Smooth muscle cell (in vitro differentiated cells): ENCODE results near the gene UBE2E2. TPM values are rescaled to one million over a fixed set of nuclear protein-coding genes. Genes with fewer than 3 reads are reported as not detected.

Source experiments
- DNase-seq: peaks from one replicate; lab custom pipeline; 2025; ENCODE audit not compliant: unreplicated experiment; lab: John Stamatoyannopoulos, UW
- H2AFZ ChIP-seq: fragments of 200-600 bp; sonication (generic); 2 replicates; pipeline ENCODE4 v1.6.0; 2016; ENCODE audit warnings: antibody characterized with exemption, low read depth, mild to moderate bottlenecking
- H3F3A ChIP-seq: fragments of 200-600 bp; sonication (generic); 2 replicates; pipeline ENCODE4 v1.6.0; 2017; ENCODE audit warnings: antibody characterized with exemption, low read depth
- H3K27ac ChIP-seq: fragments of 200-600 bp; sonication (generic); 2 replicates; pipeline ENCODE4 v1.5.1; 2016; ENCODE audit warnings: low read depth, mild to moderate bottlenecking
- H3K27me3 ChIP-seq: fragments of 200-600 bp; sonication (generic); 2 replicates; pipeline ENCODE4 v1.6.1; 2016; ENCODE audit warnings: low read depth, mild to moderate bottlenecking
- H3K36me3 ChIP-seq: fragments of 200-600 bp; sonication (generic); 2 replicates; pipeline ENCODE4 v1.5.1; 2016; ENCODE audit warnings: low read depth
- H3K4me1 ChIP-seq: fragments of 200-600 bp; sonication (generic); 2 replicates; pipeline ENCODE4 v1.5.1; 2016; ENCODE audit warnings: low read depth
- H3K4me2 ChIP-seq: fragments of 200-600 bp; sonication (generic); 2 replicates; pipeline ENCODE4 v1.6.0; 2016; ENCODE audit warnings: mild to moderate bottlenecking
- H3K4me3 ChIP-seq: fragments of 200-600 bp; sonication (generic); 2 replicates; pipeline ENCODE4 v1.5.1; 2016; ENCODE audit warnings: mild to moderate bottlenecking
- H3K79me2 ChIP-seq: fragments of 200-600 bp; sonication (generic); 2 replicates; pipeline ENCODE4 v1.6.0; 2016; ENCODE audit warnings: low read depth, mild to moderate bottlenecking
- H3K9ac ChIP-seq: fragments of 200-600 bp; sonication (generic); 2 replicates; pipeline ENCODE4 v1.6.0; 2016; ENCODE audit warnings: low read depth
- H3K9me3 ChIP-seq: fragments of 200-600 bp; sonication (generic); replicated peaks from 2 replicates; pipeline ENCODE4 v1.5.1; 2016; ENCODE audit warnings: low read depth
- H4K20me1 ChIP-seq: fragments of 200-600 bp; sonication (generic); 2 replicates; pipeline ENCODE4 v1.6.0; 2016; ENCODE audit warnings: low read depth
- WGBS: methylation state at CpG from one replicate; pipeline ENCODE4 v1.1.7; 2016; ENCODE audit warnings: low lambda C conversion rate; 5-methylcytosine and 5-hydroxymethylcytosine counted together
- polyA plus RNA-seq: library from polyadenylated mRNA; unstranded; fragments of >200 nt; fragmentation: Nextera tagmentation; extraction: Ambion mirVana; gene quantifications from 2 replicates; pipeline ENCODE4 v1.2.1, GENCODE V29; 2016
- total RNA-seq: library from RNA; depleted of rRNA; stranded (reverse); fragments of >200 nt; gene quantifications from 2 replicates; pipeline ENCODE4 v1.2.3, GENCODE V29; 2014
- TF ChIP-seq, protein P1 (sequence below): fragments of 200-600 bp; sonication (generic); IDR thresholded peaks from 2 replicates; pipeline ENCODE4 v1.5.1; 2017; ENCODE audit warnings: borderline replicate concordance, mild to moderate bottlenecking, antibody characterized with exemption; ENCODE audit not compliant: insufficient read depth, poor library complexity, severe bottlenecking

The UBE2E2 gene
- total and polyA plus RNA-seq, 2 experiments from 2014 or later, result 65.9 to 121 TPM

- no peaks in the 10 kb centered on the region for H4K20me1 ChIP-seq
- no peaks in the 10 kb centered on the region for H3K4me1 ChIP-seq
- H3K27ac ChIP-seq, result no peak overlapping the region
- no peaks in the 10 kb centered on the region for H3K36me3 ChIP-seq
- no peak overlapping the region for H3K4me2 ChIP-seq
- WGBS, result 93% methylated on average over 2 of the region's 2 CpGs
- H3K79me2 ChIP-seq, result no peaks in the 10 kb centered on the region
- TF ChIP-seq, protein P1, sequence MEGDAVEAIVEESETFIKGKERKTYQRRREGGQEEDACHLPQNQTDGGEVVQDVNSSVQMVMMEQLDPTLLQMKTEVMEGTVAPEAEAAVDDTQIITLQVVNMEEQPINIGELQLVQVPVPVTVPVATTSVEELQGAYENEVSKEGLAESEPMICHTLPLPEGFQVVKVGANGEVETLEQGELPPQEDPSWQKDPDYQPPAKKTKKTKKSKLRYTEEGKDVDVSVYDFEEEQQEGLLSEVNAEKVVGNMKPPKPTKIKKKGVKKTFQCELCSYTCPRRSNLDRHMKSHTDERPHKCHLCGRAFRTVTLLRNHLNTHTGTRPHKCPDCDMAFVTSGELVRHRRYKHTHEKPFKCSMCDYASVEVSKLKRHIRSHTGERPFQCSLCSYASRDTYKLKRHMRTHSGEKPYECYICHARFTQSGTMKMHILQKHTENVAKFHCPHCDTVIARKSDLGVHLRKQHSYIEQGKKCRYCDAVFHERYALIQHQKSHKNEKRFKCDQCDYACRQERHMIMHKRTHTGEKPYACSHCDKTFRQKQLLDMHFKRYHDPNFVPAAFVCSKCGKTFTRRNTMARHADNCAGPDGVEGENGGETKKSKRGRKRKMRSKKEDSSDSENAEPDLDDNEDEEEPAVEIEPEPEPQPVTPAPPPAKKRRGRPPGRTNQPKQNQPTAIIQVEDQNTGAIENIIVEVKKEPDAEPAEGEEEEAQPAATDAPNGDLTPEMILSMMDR, result no peak
- DNase-seq, result no peak
- no peak overlapping the region for H2AFZ ChIP-seq
- H3K27me3 ChIP-seq, result no peaks in the 10 kb centered on the region
- H3F3A ChIP-seq, result no peaks in the 10 kb centered on the region
- no peak overlapping the region for H3K9ac ChIP-seq
- H3K9me3 ChIP-seq, result no peaks in the 10 kb centered on the region
- no peak overlapping the region for H3K4me3 ChIP-seq
Measured at GRCh38 chr3:23161308-23161707, 41.8 kb upstream of the UBE2E2 start.

DNA sequence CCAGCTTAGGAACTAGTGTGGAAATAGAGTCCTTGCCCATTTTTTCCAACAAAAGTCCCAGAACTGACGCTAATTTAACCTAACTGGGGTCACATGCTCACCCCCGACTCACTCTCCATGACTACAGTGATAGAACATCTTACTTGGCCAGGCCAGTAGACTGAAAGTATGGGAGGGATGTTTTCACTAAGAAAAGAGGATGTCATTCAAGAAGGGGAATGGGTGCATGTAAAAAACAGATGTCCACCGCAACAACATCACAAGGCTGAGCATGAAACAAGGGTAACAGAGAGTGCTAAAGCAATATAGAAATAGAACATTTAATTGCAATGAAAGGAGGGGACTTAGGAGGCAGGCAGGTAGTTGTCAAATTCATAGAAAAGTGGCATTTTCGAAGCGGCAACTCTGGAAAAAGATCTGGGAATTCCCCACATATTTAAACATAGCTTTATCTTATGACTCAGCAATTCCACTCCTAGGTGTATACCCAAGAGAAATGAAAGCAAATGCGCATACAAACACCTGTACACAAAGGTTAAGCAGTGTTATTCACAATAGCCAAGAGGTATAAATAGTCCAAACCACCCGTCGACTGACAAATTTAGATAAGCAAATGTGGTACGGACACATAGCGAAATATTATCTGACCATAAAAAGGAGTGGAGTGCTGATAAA is 41.1 kb upstream of the UBE2E2 start:
- H2AFZ ChIP-seq, result no peak overlapping the region

DNA sequence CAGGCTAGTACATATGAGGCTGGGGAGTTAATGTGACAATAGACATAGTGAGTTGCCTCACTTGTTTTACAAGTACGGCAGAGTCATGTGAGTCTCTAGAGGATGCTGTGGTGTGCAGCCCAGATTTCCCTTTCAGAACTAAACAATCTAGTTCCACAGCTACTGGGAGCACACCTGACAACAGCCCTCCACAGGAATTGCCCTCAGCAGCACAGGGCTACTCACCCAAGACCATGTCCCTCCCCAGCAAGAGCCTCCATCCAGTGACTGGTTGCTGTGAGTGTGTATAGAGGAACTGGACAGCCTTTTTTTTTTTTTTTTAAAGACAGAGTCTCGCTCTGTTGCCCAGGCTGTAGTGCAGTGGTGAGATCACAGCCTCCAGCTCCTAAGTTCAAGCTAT is 40.2 kb upstream of the UBE2E2 start:
- no peaks in the 10 kb centered on the region for H3K4me1 ChIP-seq
- no peaks in the 10 kb centered on the region for H3K36me3 ChIP-seq
- TF ChIP-seq, protein P1, result no peak
- no peaks in the 10 kb centered on the region for H3K9me3 ChIP-seq
- H4K20me1 ChIP-seq, result no peaks in the 10 kb centered on the region
- 76% methylated on average over 2 of the region's 2 CpGs for WGBS
- H2AFZ ChIP-seq, result no peak overlapping the region
- H3K4me2 ChIP-seq, result no peak overlapping the region
- no peak overlapping the region for H3K9ac ChIP-seq
- no peaks in the 10 kb centered on the region for H3K27me3 ChIP-seq
- no peak for DNase-seq
- no peak overlapping the region for H3K4me3 ChIP-seq
- no peaks in the 10 kb centered on the region for H3F3A ChIP-seq
- H3K27ac ChIP-seq, result peak overlapping the region; percentile 36
- no peaks in the 10 kb centered on the region for H3K79me2 ChIP-seq

More for the DNA sequence above, 41.1 kb upstream of the UBE2E2 start:
- no peaks in the 10 kb centered on the region for H3K4me1 ChIP-seq
- H3F3A ChIP-seq, result no peaks in the 10 kb centered on the region
- no peak for DNase-seq
- no peak overlapping the region for H3K4me3 ChIP-seq
- peak overlapping the region; percentile 36 for H3K27ac ChIP-seq
- peak overlapping the region; percentile 3 for H3K9ac ChIP-seq
- no peaks in the 10 kb centered on the region for H3K36me3 ChIP-seq
- H3K27me3 ChIP-seq, result no peaks in the 10 kb centered on the region
- H3K9me3 ChIP-seq, result no peaks in the 10 kb centered on the region
- H3K4me2 ChIP-seq, result no peak overlapping the region
- WGBS, result 73% methylated on average over 10 of the region's 10 CpGs
- TF ChIP-seq, protein P1, result no peak
- H4K20me1 ChIP-seq, result no peaks in the 10 kb centered on the region
- no peaks in the 10 kb centered on the region for H3K79me2 ChIP-seq

DNA sequence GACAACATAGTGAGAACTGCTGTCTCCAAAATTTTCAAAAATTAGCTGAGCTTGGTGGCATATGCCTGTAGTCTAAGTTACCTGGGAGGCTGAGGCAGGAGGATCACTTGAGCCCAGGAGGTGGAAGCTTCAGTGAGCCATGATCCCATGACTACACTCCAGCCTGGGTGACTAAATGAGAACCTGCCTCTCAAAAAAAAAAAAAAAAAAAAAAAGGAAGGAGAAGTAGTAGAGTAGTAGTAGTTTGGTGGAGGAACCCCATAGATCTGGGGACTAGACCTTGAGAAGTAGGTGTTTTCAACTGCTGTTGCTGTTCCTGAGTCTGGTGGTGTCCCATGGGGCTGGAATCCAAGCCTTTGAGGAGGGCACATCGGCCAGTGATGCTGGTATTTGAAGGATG is 38.4 kb upstream of the UBE2E2 start:
- no peaks in the 10 kb centered on the region for H3K79me2 ChIP-seq
- H3K9me3 ChIP-seq, result no peaks in the 10 kb centered on the region
- H2AFZ ChIP-seq, result no peak overlapping the region
- TF ChIP-seq, protein P1, result no peak
- no peak for DNase-seq
- no peak overlapping the region for H3K4me2 ChIP-seq
- no peaks in the 10 kb centered on the region for H3K27me3 ChIP-seq
- WGBS, result 100% methylated on average over 1 of the region's 1 CpG
- H3K4me3 ChIP-seq, result no peak overlapping the region
- no peaks in the 10 kb centered on the region for H3K36me3 ChIP-seq
- no peak overlapping the region for H3K27ac ChIP-seq
- no peak overlapping the region for H3K9ac ChIP-seq
- H3K4me1 ChIP-seq, result no peaks in the 10 kb centered on the region
- no peaks in the 10 kb centered on the region for H4K20me1 ChIP-seq
- no peaks in the 10 kb centered on the region for H3F3A ChIP-seq
